H1 (cell line): ENCODE data around the gene PSMB5.

Source experiments
- ATF2 ChIP-seq: IDR thresholded peaks from 2 replicates; pipeline ENCODE4 v1.6.1; 2012; ENCODE audit warnings: low read length, inconsistent platforms
- CEBPB ChIP-seq: IDR thresholded peaks from 2 replicates; pipeline ENCODE4 v1.6.1; 2012; ENCODE audit warnings: low read depth, low read length
- CHD2 ChIP-seq: IDR thresholded peaks from 2 replicates; pipeline ENCODE4 v1.6.1; 2012; ENCODE audit warnings: low read length, improper control_type of control experiment
- CTCF ChIP-seq, 3 experiments: IDR thresholded peaks; 1 replicate in 2 of 3; 2 replicates in 1 of 3; pipeline versions ENCODE4 v1.5.1 to v1.6.1; 2011; ENCODE audit warnings: low read length in 3 of 3, mild to moderate bottlenecking in 3 of 3, inconsistent platforms in 2 of 3, low read depth in 1 of 3, moderate library complexity in 1 of 3; ENCODE audit not compliant: insufficient read depth in 1 of 3; ENCODE audit errors: control extremely low read depth in 1 of 3
- EZH2 ChIP-seq: fragments of 200-600 bp; sonication (generic); IDR thresholded peaks from 2 replicates; pipeline ENCODE4 v1.7.1; 2012; ENCODE audit warnings: low read depth, mild to moderate bottlenecking, moderate library complexity, low read length, inconsistent platforms; ENCODE audit not compliant: severe bottlenecking
- GABPA ChIP-seq: IDR thresholded peaks from 2 replicates; pipeline ENCODE4 v1.6.1; 2011; ENCODE audit warnings: mild to moderate bottlenecking, low read length, moderate library complexity, borderline replicate concordance; ENCODE audit not compliant: insufficient read depth
- JUND ChIP-seq: IDR thresholded peaks from 2 replicates; pipeline ENCODE4 v1.6.1; 2011; ENCODE audit warnings: mild to moderate bottlenecking, improper control_type of control experiment, low read length
- KDM1A ChIP-seq: fragments of 200-600, 300-600 bp; sonication (generic); IDR thresholded peaks from 2 replicates; pipeline ENCODE4 v1.7.1; 2016; ENCODE audit warnings: mild to moderate bottlenecking, low read length, borderline replicate concordance
- KDM4A ChIP-seq: IDR thresholded peaks from one replicate; pipeline ENCODE4 v1.7.1; 2012; ENCODE audit warnings: low read depth, mild to moderate bottlenecking, moderate library complexity, low read length, inconsistent platforms; ENCODE audit not compliant: severe bottlenecking
- MAX ChIP-seq: IDR thresholded peaks from 2 replicates; pipeline ENCODE4 v1.6.1; 2012; ENCODE audit warnings: inconsistent platforms
- POLR2A ChIP-seq, 2 experiments: IDR thresholded peaks; 1 replicate in 1 of 2; 2 replicates in 1 of 2; pipeline ENCODE4 v1.6.1; 2011; ENCODE audit warnings: low read depth in 2 of 2, low read length in 2 of 2, mild to moderate bottlenecking in 2 of 2; ENCODE audit errors: control extremely low read depth in 1 of 2
- SAP30 ChIP-seq: fragments of 300-600 bp; sonication (generic); IDR thresholded peaks from 2 replicates; pipeline ENCODE4 v1.7.1; 2012; ENCODE audit warnings: low read length, moderate library complexity, mild to moderate bottlenecking, inconsistent platforms; ENCODE audit not compliant: insufficient read depth, insufficient replicate concordance
- ZNF274 ChIP-seq: IDR thresholded peaks from 2 replicates; pipeline ENCODE4 v1.7.0; 2012; ENCODE audit warnings: low read length, borderline replicate concordance; ENCODE audit errors: extremely low read depth

- TF ChIP-seq CHD2 (no peak), ZNF274 (no peak), ATF2 (no peak), CEBPB (no peak), CTCF (IDR thresholded peaks at IDR 0.05; ENCODE audit: control extremely low read depth in 1 of 3, insufficient read depth in 1 of 3, low read depth in 1 of 3, low read length in 3 of 3) (no peak), JUND (no peak), KDM4A (no peak), SAP30 (no peak), POLR2A (IDR thresholded peaks at IDR 0.05; ENCODE audit: control extremely low read depth in 1 of 2, low read depth in 2 of 2, low read length in 2 of 2) (no peak; a peak in 1 of 3 replicates), EZH2 (no peak), KDM1A (no peak), GABPA (no peak), MAX (no peak)
These were observed 10.1 kb downstream of the PSMB5 start for GRCh38 chr14:23024612-23025075.
